UCSD-AML1 (cell line): Measurements from ENCODE around the gene MUC5AC.
"Not testable (repeated sequence)": the region's sequence is repeated elsewhere in the genome, so short reads cannot be mapped to it uniquely, and the experiment has no call there.

Source experiments
- DNase-seq: peaks from one replicate; lab custom pipeline; 2025; ENCODE audit not compliant: unreplicated experiment; lab: John Stamatoyannopoulos, UW

MUC5AC gene

DNA sequence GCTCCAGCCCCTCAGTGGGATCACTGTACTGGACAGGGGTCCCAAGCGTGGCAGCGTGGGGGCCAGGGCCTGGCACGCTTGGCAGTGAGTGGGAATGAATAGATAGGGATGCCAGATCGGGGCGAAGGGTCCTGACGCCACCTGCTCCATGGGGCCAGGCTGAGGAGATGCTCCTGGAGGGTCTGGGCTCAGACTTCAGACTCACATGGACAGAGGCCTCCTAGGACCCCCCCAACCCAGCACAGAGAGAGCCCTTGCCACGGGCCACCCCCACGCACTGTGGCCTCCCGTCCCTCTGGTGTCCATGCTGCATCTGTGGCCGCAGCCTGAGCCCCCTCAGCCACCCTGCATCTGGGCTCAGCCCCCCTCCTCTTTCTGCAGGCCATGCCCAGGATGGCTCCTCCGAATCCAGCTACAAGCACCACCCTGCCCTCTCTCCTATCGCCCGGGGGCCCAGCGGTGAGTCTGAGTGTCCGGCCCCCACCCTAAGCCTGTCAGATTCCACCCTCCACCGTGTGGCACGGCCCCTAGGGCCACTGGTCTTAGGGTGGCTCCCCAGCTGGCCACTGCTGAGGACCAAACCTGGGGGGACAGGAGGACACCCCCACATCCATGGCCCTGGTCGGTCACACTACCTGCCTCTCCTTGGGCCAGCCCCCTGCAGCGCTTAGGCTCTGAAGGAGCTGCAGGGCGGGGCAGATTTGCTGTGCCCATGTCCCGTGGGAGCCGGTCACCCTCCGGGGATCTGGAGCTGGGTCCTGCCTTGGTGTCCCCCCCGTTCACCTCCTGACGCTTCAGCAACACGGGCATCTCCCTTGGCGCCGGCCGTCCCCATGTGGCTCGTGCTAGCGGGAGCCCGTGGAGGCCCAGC is 2.7 kb downstream of the MUC5AC start:
- no peak for DNase-seq

DNA sequence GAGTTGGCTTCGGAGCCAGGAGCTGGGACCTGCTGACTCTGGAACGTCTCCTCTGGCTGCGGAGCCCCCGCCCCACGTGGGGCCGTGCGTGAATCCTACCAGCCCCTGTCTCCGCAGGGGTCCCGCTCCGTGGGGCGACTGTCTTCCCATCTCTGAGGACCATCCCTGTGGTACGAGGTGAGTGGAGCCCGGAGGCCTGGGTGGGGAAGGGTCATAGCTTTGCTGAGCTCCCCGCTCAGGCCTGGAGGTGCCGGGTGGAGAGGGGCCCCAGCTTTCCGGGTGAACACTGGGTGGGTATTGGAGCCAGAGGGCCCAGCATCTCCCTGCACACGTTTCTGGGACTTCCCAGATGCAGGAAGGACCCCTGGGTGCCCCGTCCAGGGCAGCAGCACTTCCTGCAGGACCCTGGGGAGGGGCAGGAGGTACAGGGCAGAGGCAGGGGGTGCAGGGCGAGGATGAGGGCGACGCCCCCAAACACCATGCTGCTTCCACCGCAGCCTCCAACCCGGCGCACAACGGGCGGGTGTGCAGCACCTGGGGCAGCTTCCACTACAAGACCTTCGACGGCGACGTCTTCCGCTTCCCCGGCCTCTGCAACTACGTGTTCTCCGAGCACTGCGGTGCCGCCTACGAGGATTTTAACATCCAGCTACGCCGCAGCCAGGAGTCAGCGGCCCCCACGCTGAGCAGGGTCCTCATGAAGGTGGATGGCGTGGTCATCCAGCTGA is 3.8 kb downstream of the MUC5AC start:
- DNase-seq: no peak

DNA sequence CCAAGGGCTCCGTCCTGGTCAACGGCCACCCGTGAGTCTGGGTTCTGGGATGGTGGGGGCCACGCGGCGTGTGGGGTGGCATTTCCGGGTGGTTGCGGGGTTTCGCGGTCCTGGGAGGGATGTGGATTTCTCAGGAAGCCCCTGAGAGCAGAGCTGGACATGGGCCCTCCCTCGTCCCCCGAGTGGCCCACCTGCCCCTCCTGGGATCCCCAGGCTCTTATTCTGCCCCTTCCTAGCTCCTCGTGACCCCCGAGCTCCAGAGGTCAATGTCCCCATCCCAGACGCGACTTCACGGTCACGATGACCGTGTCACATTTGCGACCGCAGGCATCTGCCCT is 4.4 kb downstream of the MUC5AC start:
- no peak for DNase-seq

DNA sequence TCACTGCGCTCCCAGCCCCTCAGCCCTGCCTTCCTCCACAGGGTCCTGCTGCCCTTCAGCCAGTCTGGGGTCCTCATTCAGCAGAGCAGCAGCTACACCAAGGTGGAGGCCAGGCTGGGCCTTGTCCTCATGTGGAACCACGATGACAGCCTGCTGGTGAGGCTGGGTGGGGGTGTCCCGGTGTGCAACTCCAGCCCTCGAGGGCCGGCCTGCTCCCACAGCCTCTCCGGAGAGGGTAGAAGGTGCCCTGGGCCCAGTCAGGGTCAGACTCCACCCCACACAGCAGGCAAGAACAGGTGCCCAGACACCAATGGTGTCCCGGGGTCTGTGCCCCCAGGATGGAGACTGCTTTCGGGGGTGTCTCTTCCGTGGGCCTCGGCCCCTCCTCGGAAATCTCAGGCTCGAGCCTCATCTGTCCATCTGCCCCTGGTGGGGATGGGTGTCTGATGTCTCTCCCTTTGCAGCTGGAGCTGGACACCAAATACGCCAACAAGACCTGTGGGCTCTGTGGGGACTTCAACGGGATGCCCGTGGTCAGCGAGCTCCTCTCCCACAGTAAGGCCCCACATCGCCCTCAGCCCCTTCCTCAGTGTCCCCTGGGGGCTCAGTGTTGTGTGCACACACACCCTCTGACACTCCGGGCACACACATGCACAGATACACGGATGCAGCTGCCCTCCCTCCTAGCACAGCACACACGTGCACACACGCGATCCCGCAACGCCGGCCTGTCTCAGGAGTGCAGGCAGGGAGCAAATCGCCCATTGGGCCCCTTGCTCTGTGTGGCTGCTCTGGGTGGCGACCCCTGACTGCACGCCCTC is 4.9 kb downstream of the MUC5AC start:
- DNase-seq: no peak

- no peak for DNase-seq
Measured at GRCh38 chr11:1163321-1163910, 5.7 kb downstream of the MUC5AC start.

- no peak for DNase-seq
Measured at GRCh38 chr11:1163911-1164735, 6.4 kb downstream of the MUC5AC start.

- DNase-seq: not testable (repeated sequence)
Measured at GRCh38 chr11:1164779-1165255, 7.1 kb downstream of the MUC5AC start.

DNA sequence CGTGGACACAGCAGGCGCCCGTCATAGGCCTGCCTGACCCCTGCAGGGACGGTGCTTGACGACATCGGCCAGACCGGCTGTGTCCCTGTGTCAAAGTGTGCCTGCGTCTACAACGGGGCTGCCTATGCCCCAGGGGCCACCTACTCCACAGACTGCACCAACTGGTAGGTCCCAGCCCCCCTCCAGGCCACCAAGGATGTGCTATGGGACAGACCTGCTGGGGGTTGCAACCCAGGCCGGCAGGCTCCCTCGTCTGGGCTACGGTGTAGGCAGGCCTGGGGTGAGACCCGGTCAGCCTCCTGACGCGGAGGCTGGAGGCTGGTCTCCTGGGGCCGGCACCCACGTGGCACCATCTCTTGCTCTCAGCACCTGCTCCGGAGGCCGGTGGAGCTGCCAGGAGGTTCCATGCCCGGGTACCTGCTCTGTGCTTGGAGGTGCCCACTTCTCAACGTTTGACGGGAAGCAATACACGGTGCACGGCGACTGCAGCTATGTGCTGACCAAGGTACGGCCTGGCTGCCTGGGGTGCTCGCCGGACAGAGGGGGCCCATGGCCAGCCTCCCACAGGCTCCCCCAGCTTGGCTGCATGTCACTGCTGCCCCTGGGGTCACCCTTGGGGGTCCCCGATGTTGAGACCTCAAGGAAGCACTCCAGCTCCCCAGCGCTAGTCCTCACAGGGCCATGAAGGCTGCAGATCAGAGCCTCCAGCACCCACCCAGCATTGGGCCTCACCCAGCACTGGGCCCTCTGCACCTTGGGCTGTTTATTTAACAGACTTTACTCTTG is 7.7 kb downstream of the MUC5AC start:
- DNase-seq: no peak

DNA sequence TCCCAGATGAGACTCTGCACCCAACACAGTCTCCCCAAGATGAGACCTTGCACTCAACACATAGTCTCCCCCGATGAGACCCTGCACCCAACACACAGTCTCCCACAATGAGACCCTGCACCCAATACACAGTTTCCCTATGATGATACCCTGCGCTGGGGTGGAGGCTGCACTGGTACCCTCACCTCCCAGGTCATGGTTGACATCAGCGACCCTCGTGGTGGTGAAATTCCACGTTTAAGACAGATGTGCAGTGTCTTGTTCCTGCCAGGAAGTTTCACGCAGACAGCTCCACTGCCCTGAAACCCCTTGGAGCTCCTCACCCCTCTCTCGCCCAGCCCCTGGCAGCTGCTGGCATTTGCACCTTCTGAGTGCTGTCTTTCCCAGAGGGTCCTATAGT is 9.5 kb downstream of the MUC5AC start:
- DNase-seq: no peak

DNA sequence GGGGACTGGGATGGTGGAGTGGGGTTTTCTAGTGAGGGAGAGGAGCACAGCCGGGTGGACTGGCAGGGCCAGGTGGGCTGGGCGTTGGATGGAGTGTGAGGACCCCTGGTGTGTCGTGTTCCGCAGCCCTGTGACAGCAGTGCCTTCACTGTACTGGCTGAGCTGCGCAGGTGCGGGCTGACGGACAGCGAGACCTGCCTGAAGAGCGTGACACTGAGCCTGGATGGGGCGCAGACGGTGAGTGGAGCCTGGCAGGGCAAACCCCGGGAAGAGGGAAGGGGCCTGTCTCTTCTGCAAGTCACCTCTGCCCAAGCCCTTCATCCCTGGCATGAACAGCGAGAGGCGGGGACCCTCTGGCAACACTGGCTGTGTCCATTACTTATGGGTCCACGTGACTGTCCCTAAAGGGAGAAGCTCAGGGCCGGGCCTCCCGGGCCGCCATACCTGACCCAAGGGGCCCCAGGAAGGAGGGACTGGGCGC is 10.0 kb downstream of the MUC5AC start:
- no peak for DNase-seq

DNA sequence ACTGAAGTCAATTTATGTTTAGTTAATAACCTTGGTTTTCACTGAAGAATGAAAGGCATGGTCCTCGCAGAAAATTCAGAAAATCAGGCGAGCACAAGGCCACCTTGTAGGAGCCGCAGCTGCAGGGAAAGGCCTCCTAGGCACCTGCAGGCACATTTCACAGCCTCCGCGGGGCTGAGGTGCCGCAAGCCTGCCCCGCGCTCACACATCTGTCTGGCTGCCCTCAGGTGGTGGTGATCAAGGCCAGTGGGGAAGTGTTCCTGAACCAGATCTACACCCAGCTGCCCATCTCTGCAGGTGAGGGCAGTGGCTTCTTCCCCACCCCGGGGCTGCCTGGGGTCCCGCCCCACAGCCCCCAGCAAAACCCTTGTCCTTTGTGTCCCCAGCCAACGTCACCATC is 10.5 kb downstream of the MUC5AC start:
- no peak for DNase-seq

- DNase-seq: no peak
Measured at GRCh38 chr11:1168721-1169161, 11.0 kb downstream of the MUC5AC start.

DNA sequence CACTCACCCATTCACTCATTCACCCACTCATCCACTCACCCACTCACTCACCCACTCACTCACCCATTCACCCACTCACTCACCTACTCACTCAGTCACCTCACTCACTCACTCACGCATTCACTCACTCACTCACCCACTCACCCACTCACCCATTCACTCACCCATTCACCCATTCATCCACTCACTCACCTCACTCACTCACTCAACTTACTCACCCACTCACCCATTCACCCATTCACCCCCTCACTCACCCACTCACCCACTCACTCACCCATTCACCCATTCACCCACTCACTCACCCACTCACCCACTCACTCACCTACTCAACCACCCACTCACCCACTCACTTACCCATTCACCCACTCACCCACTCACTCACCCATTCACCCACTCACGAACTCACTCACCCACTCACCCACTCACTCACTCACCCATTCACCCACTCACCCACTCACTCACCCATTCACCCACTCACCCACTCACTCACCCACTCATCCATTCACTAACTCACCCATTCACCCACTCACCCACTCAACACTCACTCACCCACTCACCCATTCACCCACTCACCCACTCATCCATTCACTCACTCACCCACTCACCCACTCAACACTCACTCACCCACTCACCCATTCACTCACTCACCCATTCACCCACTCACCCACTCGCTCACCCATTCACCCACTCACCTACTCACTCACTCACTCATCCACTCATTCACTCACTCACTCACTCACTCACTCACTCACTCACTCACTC is 13.7 kb downstream of the MUC5AC start:
- DNase-seq: no peak

GRCh38 chr11:1171985-1172728 is 14.4 kb downstream of the MUC5AC start:
- no peak for DNase-seq

GRCh38 chr11:1172729-1173117 is 15.0 kb downstream of the MUC5AC start:
- DNase-seq: no peak

DNA sequence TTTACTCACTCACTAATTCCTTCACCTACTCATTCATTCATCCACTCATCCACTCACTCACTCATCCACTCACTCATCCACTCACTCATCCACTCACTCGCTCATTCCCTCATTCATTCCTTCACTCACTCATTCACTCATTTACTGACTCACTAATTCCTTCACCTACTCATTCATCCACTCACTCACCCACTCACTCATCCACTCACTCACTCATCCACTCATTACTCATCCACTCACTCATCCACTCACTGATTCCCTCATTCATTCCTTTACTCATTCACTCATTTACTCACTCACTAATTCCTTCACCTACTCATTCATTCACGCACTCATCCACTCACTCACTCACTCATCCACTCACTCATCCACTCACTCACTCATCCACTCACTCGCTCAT is 15.6 kb downstream of the MUC5AC start:
- not testable (repeated sequence) for DNase-seq

DNA sequence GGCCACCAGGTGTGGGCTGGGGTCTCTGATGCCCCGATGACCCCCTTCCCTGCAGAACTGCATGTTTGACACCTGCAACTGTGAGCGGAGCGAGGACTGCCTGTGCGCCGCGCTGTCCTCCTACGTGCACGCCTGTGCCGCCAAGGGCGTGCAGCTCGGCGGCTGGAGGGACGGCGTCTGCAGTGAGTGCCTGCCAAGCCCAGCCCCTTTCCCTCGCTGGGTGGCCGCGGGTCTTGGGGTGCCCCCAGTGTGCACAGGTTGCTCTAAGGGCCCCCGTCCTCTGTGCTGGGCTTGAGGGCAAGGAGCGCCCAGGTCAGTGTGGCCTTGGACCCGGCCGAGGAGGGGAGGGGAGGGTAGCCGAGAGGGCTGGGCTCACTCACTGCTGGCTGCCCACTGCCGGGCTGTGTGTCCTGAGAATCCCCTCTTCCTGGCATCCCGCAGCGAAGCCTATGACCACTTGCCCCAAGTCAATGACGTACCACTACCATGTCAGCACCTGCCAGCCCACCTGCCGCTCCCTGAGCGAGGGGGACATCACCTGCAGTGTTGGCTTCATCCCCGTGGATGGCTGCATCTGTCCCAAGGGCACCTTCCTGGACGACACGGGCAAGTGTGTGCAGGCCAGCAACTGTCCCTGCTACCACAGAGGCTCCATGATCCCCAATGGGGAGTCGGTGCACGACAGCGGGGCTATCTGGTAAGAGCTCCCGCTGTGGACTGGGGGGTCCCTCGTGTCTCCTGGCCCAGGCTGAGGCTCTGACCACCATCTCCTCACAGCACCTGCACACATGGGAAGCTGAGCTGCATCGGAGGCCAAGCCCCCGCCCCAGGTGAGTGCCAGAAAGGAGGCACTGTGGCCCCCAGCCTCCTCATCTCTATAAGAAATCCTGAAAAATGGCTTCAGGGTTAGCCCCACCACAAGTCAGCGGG is 17.0 kb downstream of the MUC5AC start:
- no peak for DNase-seq
